D721Med (cell line): ENCODE measurements around the gene TTC27.

Source experiments
- DNase-seq: peaks from one replicate; pipeline ENCODE4 v3.0.0; 2011; ENCODE audit warnings: low spot score; ENCODE audit not compliant: insufficient read length
- FAIRE-seq: peaks from 2 replicates; lab custom pipeline; 2011; peaks lifted over from hg19 to GRCh38; lab: Jason Lieb, UNC
- CTCF ChIP-seq: IDR thresholded peaks from 2 replicates; pipeline ENCODE4 v1.5.1; 2012; ENCODE audit warnings: mild to moderate bottlenecking, control low read depth; ENCODE audit not compliant: insufficient read depth; ENCODE audit errors: missing control alignments

Gene TTC27

GRCh38 chr2:32802877-32803276 is 175.0 kb downstream of the TTC27 start:
- TF ChIP-seq CTCF: no peak
- no peak for DNase-seq
- no peak for FAIRE-seq

GRCh38 chr2:32804205-32804604 is 176.4 kb downstream of the TTC27 start:
- FAIRE-seq (no peak), DNase-seq (no peak)
- no peak for TF ChIP-seq CTCF

GRCh38 chr2:32805104-32806095 is 177.6 kb downstream of the TTC27 start:
- FAIRE-seq: no peak

GRCh38 chr2:32806857-32807256 is 179.0 kb downstream of the TTC27 start:
- FAIRE-seq: no peak
- TF ChIP-seq CTCF: no peak
- DNase-seq: no peak

More at GRCh38 chr2:32805104-32806095, 177.6 kb downstream of the TTC27 start:
- DNase-seq: no peak
- no peak for TF ChIP-seq CTCF

GRCh38 chr2:32807662-32808061 is 179.8 kb downstream of the TTC27 start:
- no peak for TF ChIP-seq CTCF
- no peak for FAIRE-seq
- DNase-seq: no peak

- no peak for TF ChIP-seq CTCF
- DNase-seq (no peak), FAIRE-seq (no peak)
These were observed 183.2 kb downstream of the TTC27 start for GRCh38 chr2:32810909-32811495.
